HepG2 (cell line): ENCODE data around the gene GBX1. TPM values are rescaled to one million over a fixed set of nuclear protein-coding genes. Genes with fewer than 3 reads are reported as not detected.

Experiments
- ATAC-seq: fragments of 200-7000 bp; cut with Tn5 transposase; 3 replicates; pipeline ENCODE4 v1.9.1; 2020; ENCODE audit warnings: mild to moderate bottlenecking, moderate library complexity
- BruUV-seq: library from RNA; stranded (reverse); fragments of 400-500 nt; replicated peaks from 2 replicates; lab custom pipeline; 2021; lab: Mats Ljungman, UMichigan
- CTCF ChIA-PET: fragments of 300-600 bp; formaldehyde crosslinking; extraction: SDS; loops from one replicate; lab custom pipeline; 2021; ENCODE audit warnings: low total read pairs, inconsistent platforms, low intra/inter-chr PET ratio; lab: Yijun Ruan, JAX
- POLR2A ChIA-PET: fragments of 350-600 bp; sonication (Branson Sonifier 250); formaldehyde crosslinking; loops from one replicate; lab custom pipeline; 2020; ENCODE audit warnings: antibody characterized with exemption, inconsistent platforms; lab: Yijun Ruan, JAX
- DNase-seq: peaks from one replicate; pipeline ENCODE4 v3.0.0-alpha.2; 2015; ENCODE audit warnings: low spot score
- FAIRE-seq: peaks from 3 replicates; lab custom pipeline; 2011; peaks lifted over from hg19 to GRCh38; lab: Jason Lieb, UNC
- H2AFZ ChIP-seq: one replicate; pipeline ENCODE4 v1.6.1; 2011; ENCODE audit warnings: low read length, inconsistent platforms
- H3K27ac ChIP-seq: fragments of 300-600 bp; 3 replicates; pipeline ENCODE4 v1.8.0; 2011; ENCODE audit warnings: mixed run types, mild to moderate bottlenecking, mixed read lengths, low read length, inconsistent platforms; ENCODE audit not compliant: insufficient read depth; ENCODE audit errors: extremely low read length
- H3K27me3 ChIP-seq, 2 experiments: fragments of 200-600 bp in 1 of 2; 2 replicates in 1 of 2; 3 replicates in 1 of 2; pipeline versions ENCODE4 v1.6.0 to v1.8.0; 2011; ENCODE audit warnings: low read length in 2 of 2, mild to moderate bottlenecking in 2 of 2, moderate library complexity in 2 of 2, inconsistent platforms in 1 of 2; ENCODE audit not compliant: insufficient read depth in 2 of 2, control insufficient read depth in 1 of 2
- H3K36me3 ChIP-seq, 2 experiments: fragments of 200-600 bp in 1 of 2; replicated peaks in 1 of 2; 2 replicates in 1 of 2; 3 replicates in 1 of 2; pipeline versions ENCODE4 v1.5.1 to v1.8.0; 2011; ENCODE audit warnings: low read length in 2 of 2, inconsistent platforms in 1 of 2; ENCODE audit not compliant: insufficient read depth in 2 of 2, control insufficient read depth in 1 of 2
- H3K4me1 ChIP-seq: 2 replicates; pipeline ENCODE4 v1.5.1; 2012; ENCODE audit warnings: low read length, inconsistent platforms; ENCODE audit not compliant: insufficient read depth
- H3K4me2 ChIP-seq: 2 replicates; pipeline ENCODE4 v1.6.0; 2011; ENCODE audit warnings: low read depth, low read length, inconsistent platforms
- H3K4me3 ChIP-seq, 3 experiments: fragments of 200-600 bp in 1 of 3; sonication (generic), shearing (Covaris generic) in 1 of 3; replicated peaks in 1 of 3; 2 replicates each; pipeline ENCODE4 v1.5.1; 2011 to 2016; ENCODE audit warnings: low read length in 3 of 3, inconsistent platforms in 2 of 3, low read depth in 2 of 3, mild to moderate bottlenecking in 2 of 3, control low read depth in 1 of 3, mixed read lengths in 1 of 3; ENCODE audit not compliant: insufficient read depth in 1 of 3
- H3K79me2 ChIP-seq: one replicate; pipeline ENCODE4 v1.6.1; 2011; ENCODE audit warnings: low read length, inconsistent platforms; ENCODE audit not compliant: insufficient read depth
- H3K9ac ChIP-seq: 2 replicates; pipeline ENCODE4 v1.6.0; 2011; ENCODE audit warnings: mild to moderate bottlenecking, low read depth, low read length, inconsistent platforms; ENCODE audit not compliant: insufficient read depth
- H3K9me3 ChIP-seq: 2 replicates; pipeline ENCODE4 v1.5.1; 2012; ENCODE audit warnings: mild to moderate bottlenecking, low read length
- H4K20me1 ChIP-seq: 2 replicates; pipeline ENCODE4 v1.6.0; 2011; ENCODE audit warnings: inconsistent platforms, mild to moderate bottlenecking, low read length, moderate library complexity; ENCODE audit not compliant: insufficient read depth
- AKAP8 ChIP-seq: sonication (generic); formaldehyde crosslinking; IDR thresholded peaks from 2 replicates; pipeline ENCODE4 v1.5.1; 2020; ENCODE audit warnings: mild to moderate bottlenecking, missing genetic modification reagents
- CAMTA2 ChIP-seq: sonication (generic); formaldehyde crosslinking; IDR thresholded peaks from 2 replicates; pipeline ENCODE4 v1.4.0; 2020; ENCODE audit warnings: mild to moderate bottlenecking, missing genetic modification reagents, borderline replicate concordance
- CEBPB ChIP-seq: IDR thresholded peaks from 2 replicates; pipeline ENCODE4 v1.6.1; 2011; ENCODE audit warnings: low read depth, low read length, improper control_type of control experiment, borderline replicate concordance
- FOSL1 ChIP-seq: sonication (generic); formaldehyde crosslinking; IDR thresholded peaks from 2 replicates; pipeline ENCODE4 v1.9.0; 2021; ENCODE audit warnings: missing genetic modification reagents, borderline replicate concordance
- KLF12 ChIP-seq: sonication (generic); formaldehyde crosslinking; IDR thresholded peaks from 2 replicates; pipeline ENCODE4 v1.4.0; 2020; ENCODE audit warnings: missing genetic modification reagents, borderline replicate concordance
- NCOA2 ChIP-seq: sonication (generic); formaldehyde crosslinking; IDR thresholded peaks from 2 replicates; pipeline ENCODE4 v1.8.0; 2022; ENCODE audit warnings: inconsistent platforms
- SRF ChIP-seq: IDR thresholded peaks from 2 replicates; pipeline ENCODE4 v1.6.1; 2011; ENCODE audit warnings: mild to moderate bottlenecking, low read depth, low read length, moderate library complexity
- SUZ12 ChIP-seq: fragments of 150-350 bp; IDR thresholded peaks from 2 replicates; pipeline ENCODE4 v1.6.1; 2014; ENCODE audit warnings: low read depth, low read length
- ZFP1 ChIP-seq: IDR thresholded peaks from 2 replicates; pipeline ENCODE4 v1.6.1; 2016
- ZNF136 ChIP-seq: sonication (generic); formaldehyde crosslinking; IDR thresholded peaks from 2 replicates; pipeline ENCODE4 v1.8.1; 2022; ENCODE audit warnings: low read depth, mild to moderate bottlenecking, moderate library complexity, missing genetic modification reagents
- ZNF589 ChIP-seq: sonication (generic); formaldehyde crosslinking; conservative IDR thresholded peaks from 2 replicates; pipeline ENCODE4 v1.8.0; 2022; ENCODE audit warnings: mild to moderate bottlenecking, moderate library complexity, missing genetic modification reagents
- ZNF674 ChIP-seq: sonication (generic); formaldehyde crosslinking; IDR thresholded peaks from 2 replicates; pipeline ENCODE4 v1.5.0; 2020; ENCODE audit warnings: low read depth, mild to moderate bottlenecking, missing genetic modification reagents
- ZNF781 ChIP-seq: sonication (generic); formaldehyde crosslinking; IDR thresholded peaks from 2 replicates; pipeline ENCODE4 v1.5.1; 2020; ENCODE audit warnings: borderline replicate concordance, mild to moderate bottlenecking, missing genetic modification reagents; ENCODE audit errors: not compliant biosample characterization
- WGBS: methylation state at CpG from one replicate; pipeline ENCODE4 v1.1.6; 2017; ENCODE audit warnings: low lambda C conversion rate; 5-methylcytosine and 5-hydroxymethylcytosine counted together
- in situ Hi-C: cut with HindIII; loops from 2 replicates; pipeline ENCODE4 v1.10.0; 2017; ENCODE audit warnings: low pct_unique_long_range_greater_than_20kb; ENCODE audit not compliant: extremely low pct_ligation_motif_present
- intact Hi-C: fragments of 100-400 bp; cut with micrococcal nuclease; formaldehyde crosslinking; loops from one replicate; pipeline ENCODE4 v1.10.0; 2022; ENCODE audit not compliant: unreplicated experiment
- polyA plus RNA-seq, 8 experiments: library from polyadenylated mRNA; depleted of rRNA in 3 of 8; stranded (reverse) in 7 of 8; unstranded in 1 of 8; fragments of >200 nt; fragmentation: Illumina TruSeq in 4 of 8; extraction: Trizol in 4 of 8; gene quantifications; 2 replicates each; pipeline versions ENCODE4 v1.2.1 to v1.2.3, GENCODE V29; 2011 to 2016; ENCODE audit warnings: low read depth in 4 of 8, missing spikeins in 1 of 8, mixed read lengths in 1 of 8; ENCODE audit not compliant: insufficient read depth in 1 of 8
- total RNA-seq, 5 experiments: library from RNA; depleted of rRNA; stranded (reverse); fragments of >200 nt; fragmentation: Illumina TruSeq; extraction: Trizol; gene quantifications; 2 replicates each; pipeline ENCODE4 v1.2.3, GENCODE V29; 2016; ENCODE audit warnings: low read depth in 1 of 5
- TF ChIP-seq, protein P1 (sequence below): sonication (generic); formaldehyde crosslinking; IDR thresholded peaks from 2 replicates; pipeline ENCODE4 v1.8.0; 2022; ENCODE audit warnings: missing genetic modification reagents, mild to moderate bottlenecking, borderline replicate concordance
- TF ChIP-seq, protein P2 (sequence below): sonication (generic); formaldehyde crosslinking; IDR thresholded peaks from 2 replicates; pipeline ENCODE4 v1.4.0; 2020; ENCODE audit warnings: missing genetic modification reagents

Gene GBX1
- total and polyA plus RNA-seq, 2 of the 13 experiments (the other 11 are each of a cell fraction or from before 2014, with no cell fraction given) = not detected

DNA sequence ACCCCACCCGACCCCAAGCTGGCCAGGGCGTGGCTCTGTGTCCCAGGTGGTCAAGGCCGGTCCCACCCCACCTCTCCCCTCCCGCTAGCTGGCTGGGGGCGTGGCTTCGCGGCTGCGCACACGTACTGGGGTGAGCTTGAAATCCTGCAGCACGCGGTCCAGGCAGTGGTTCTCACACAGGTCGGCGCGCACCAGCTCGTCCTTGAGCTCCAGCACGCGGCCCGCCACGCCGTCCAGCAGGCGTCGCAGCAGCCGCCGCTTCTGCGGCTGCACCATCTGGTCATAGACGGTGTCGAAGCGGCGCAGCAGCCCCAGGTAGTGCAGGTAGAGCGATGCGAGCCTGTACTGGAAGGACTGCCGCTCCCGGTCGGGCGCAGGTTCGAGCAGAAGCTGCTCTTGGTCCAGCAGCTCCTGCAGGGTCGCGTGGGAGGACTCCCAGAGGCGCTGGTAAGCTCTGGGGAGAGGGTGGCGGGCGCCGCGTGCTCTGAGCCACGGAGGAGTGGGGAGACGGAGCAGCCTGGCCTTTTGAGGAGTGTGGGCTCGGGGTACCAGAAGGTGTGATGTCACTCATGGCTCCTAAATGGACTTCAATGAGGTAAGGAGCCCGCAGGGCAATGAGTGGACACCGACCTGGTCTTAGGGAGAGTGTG lies 37.0 kb upstream of the GBX1 start:
- ChIA-PET POLR2A (no interaction called here), CTCF (no interaction called here)
- H3K4me2 ChIP-seq = no peak overlapping the region
- ATAC-seq (no peak), FAIRE-seq (no peak), DNase-seq (no peak)
- no peak for TF ChIP-seq CAMTA2
- no peak for TF ChIP-seq SUZ12
- no peak for TF ChIP-seq ZNF781 (CRISPR knock-in tag)
- TF ChIP-seq FOSL1 (CRISPR knock-in tag) = no peak
- TF ChIP-seq ZNF136 = no peak
- no peak for TF ChIP-seq NCOA2 (CRISPR knock-in tag)
- TF ChIP-seq, protein P1, sequence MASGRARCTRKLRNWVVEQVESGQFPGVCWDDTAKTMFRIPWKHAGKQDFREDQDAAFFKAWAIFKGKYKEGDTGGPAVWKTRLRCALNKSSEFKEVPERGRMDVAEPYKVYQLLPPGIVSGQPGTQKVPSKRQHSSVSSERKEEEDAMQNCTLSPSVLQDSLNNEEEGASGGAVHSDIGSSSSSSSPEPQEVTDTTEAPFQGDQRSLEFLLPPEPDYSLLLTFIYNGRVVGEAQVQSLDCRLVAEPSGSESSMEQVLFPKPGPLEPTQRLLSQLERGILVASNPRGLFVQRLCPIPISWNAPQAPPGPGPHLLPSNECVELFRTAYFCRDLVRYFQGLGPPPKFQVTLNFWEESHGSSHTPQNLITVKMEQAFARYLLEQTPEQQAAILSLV = no peak
- TF ChIP-seq AKAP8 (CRISPR knock-in tag) = no peak
- TF ChIP-seq ZNF674 (CRISPR knock-in tag) = no peak
- no peak for TF ChIP-seq KLF12
- TF ChIP-seq ZFP1 (CRISPR knock-in tag) = no peak
- TF ChIP-seq, protein P2, sequence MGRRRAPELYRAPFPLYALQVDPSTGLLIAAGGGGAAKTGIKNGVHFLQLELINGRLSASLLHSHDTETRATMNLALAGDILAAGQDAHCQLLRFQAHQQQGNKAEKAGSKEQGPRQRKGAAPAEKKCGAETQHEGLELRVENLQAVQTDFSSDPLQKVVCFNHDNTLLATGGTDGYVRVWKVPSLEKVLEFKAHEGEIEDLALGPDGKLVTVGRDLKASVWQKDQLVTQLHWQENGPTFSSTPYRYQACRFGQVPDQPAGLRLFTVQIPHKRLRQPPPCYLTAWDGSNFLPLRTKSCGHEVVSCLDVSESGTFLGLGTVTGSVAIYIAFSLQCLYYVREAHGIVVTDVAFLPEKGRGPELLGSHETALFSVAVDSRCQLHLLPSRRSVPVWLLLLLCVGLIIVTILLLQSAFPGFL (CRISPR knock-in tag) = no peak
- TF ChIP-seq ZNF589 = no peak
- TF ChIP-seq CEBPB = no peak
- TF ChIP-seq SRF = no peak
- no peaks in the 10 kb centered on the region for H3K9me3 ChIP-seq
- no peak overlapping the region for H2AFZ ChIP-seq
- intact Hi-C loops (no loop called here), in situ Hi-C loops (no loop called here)
- no peak overlapping the region for H3K9ac ChIP-seq
- H3K4me3 ChIP-seq = no peak overlapping the region
- H3K36me3 ChIP-seq = no peaks in the 10 kb centered on the region
- H3K4me1 ChIP-seq = no peaks in the 10 kb centered on the region
- no peaks in the 10 kb centered on the region for H3K79me2 ChIP-seq
- no TSS peak for BruUV-seq
- no peak overlapping the region for H3K27ac ChIP-seq
- H4K20me1 ChIP-seq = 0 out of 2 replicates have a peak, but pooled peaks cover 3% of the 10 kb centered on the region
- peaks cover 9 to 86% of the 10 kb centered on the region in 2 experiments for H3K27me3 ChIP-seq
- 55% methylated on average over 10 of the region's 48 CpGs for WGBS
